Measurements from ENCODE around the gene RBKS.

GRCh38 chr2:27915191-27915590 lies 25.0 kb upstream of the RBKS start:
- TF ChIP-seq CTCF (conservative IDR thresholded peaks at IDR 0.05 in 1 of 2, IDR thresholded peaks at IDR 0.05 in 1 of 2; ENCODE audit: low read depth in 1 of 2, low read length in 2 of 2) (no peak), EZH2 (IDR thresholded peaks at IDR 0.05; ENCODE audit: low read length, missing control alignments) (no peak)
